ENCODE data around the gene MRPL14.

GRCh38 chr6:44066394-44067172 lies 60.7 kb downstream of the MRPL14 start:
- no peak for TF ChIP-seq CTCF (IDR thresholded peaks at IDR 0.05)
- TF ChIP-seq POLR2A (IDR thresholded peaks at IDR 0.05), result no peak
